ENCODE data around the gene NIP7. TPM values are rescaled to one million over a fixed set of nuclear protein-coding genes. Genes with fewer than 3 reads are reported as not detected.

NIP7 gene
- total and polyA plus RNA-seq, 2 donors (not counting 3 experiments of a cell fraction or from before 2014, with no cell fraction given), result 8.8 to 46.8 TPM

DNA sequence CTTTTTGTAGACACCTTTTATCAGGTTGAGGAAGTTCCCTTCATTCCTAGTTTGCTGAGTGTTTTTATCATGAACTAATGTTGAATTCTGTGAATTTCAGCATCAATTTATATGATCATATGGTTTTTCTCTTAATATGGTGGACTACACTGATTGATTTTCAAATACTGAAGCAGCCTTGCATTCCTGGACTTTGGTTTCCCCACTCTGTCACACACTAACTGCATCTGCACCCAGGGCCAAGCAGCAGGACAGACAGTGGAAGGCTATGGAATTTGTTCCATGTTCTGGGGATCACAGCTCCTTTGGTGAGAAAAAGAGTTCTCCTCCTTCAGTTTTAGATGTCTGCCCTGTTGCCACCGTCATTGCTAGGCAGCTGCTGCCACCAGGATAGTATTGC is 38.5 kb downstream of the NIP7 start:
- Histone ChIP-seq H3K9ac (replicated peaks; ENCODE audit: extremely low read depth, insufficient read depth, low read length) (no peak overlapping the region), H2AFZ (ENCODE audit: low read depth, low read length) (no peak overlapping the region), H3K27me3 (ENCODE audit: control insufficient read depth in 2 of 2, insufficient read depth in 2 of 2, low read length in 2 of 2) (no peaks in the 10 kb centered on the region), H3K9me3 (replicated peaks; ENCODE audit: control insufficient read depth, insufficient read depth, low read length) (no peaks in the 10 kb centered on the region), H3K27ac (ENCODE audit: insufficient read depth, low read depth, low read length) (peak overlapping the region; percentile 56), H3K4me3 (replicated peaks in 1 of 3; ENCODE audit: insufficient read depth in 1 of 3, low read depth in 1 of 3, low read length in 3 of 3) (no peak overlapping the region), H3K9me1 (replicated peaks; ENCODE audit: control insufficient read depth, extremely low read depth, insufficient read depth, low read length) (no peaks in the 10 kb centered on the region), H3K36me3 (ENCODE audit: control insufficient read depth in 2 of 2, extremely low read depth in 1 of 2, insufficient read depth in 2 of 2, low read length in 2 of 2) (peaks cover 2 to 4% of the 10 kb centered on the region in 2 experiments), H3K79me2 (ENCODE audit: control insufficient read depth, insufficient read depth, low read length) (peaks cover 10% of the 10 kb centered on the region), H4K20me1 (replicated peaks; ENCODE audit: control insufficient read depth, extremely low read depth, insufficient read depth, low read length) (peaks cover 4% of the 10 kb centered on the region), H3K4me2 (ENCODE audit: insufficient read depth, low read length) (peak overlapping the region; percentile 23), H3K4me1 (ENCODE audit: control insufficient read depth, extremely low read depth, insufficient read depth, low read length) (peaks cover 24% of the 10 kb centered on the region)
- FAIRE-seq (no peak), DNase-seq (ENCODE audit: low read depth, low spot score) (no peak)
- CTCF ChIA-PET, result interaction anchor here (0.6 to 1.6 kb wide), 7 partner anchors 13 to 298 kb away, joined by 3 to 16 read pairs (median 4); no protein-coding TSS in a partner anchor
- dilution Hi-C loops (cut with MboI; ENCODE audit: extremely low pct_ligation_motif_present, low sequenced_read_pairs) (no loop called here), intact Hi-C loops (cut with micrococcal nuclease) (no loop called here)
- BruUV-seq (replicated peaks), result no TSS peak
- POLR2A ChIA-PET, result interaction anchor here (0.6 to 0.8 kb wide), 4 partner anchors 34 to 348 kb away, joined by 4 to 12 read pairs (median 6); partner anchors contain the start of gene NQO1
- TF ChIP-seq, protein P1, sequence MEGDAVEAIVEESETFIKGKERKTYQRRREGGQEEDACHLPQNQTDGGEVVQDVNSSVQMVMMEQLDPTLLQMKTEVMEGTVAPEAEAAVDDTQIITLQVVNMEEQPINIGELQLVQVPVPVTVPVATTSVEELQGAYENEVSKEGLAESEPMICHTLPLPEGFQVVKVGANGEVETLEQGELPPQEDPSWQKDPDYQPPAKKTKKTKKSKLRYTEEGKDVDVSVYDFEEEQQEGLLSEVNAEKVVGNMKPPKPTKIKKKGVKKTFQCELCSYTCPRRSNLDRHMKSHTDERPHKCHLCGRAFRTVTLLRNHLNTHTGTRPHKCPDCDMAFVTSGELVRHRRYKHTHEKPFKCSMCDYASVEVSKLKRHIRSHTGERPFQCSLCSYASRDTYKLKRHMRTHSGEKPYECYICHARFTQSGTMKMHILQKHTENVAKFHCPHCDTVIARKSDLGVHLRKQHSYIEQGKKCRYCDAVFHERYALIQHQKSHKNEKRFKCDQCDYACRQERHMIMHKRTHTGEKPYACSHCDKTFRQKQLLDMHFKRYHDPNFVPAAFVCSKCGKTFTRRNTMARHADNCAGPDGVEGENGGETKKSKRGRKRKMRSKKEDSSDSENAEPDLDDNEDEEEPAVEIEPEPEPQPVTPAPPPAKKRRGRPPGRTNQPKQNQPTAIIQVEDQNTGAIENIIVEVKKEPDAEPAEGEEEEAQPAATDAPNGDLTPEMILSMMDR (IDR thresholded peaks at IDR 0.05; ENCODE audit: extremely low read depth in 1 of 2, insufficient read depth in 1 of 2, low read depth in 1 of 2, low read length in 2 of 2), result no peak
- TF ChIP-seq EZH2 (IDR thresholded peaks at IDR 0.05; ENCODE audit: borderline replicate concordance, low read depth, low read length, severe bottlenecking) (no peak), JUN (IDR thresholded peaks at IDR 0.05; ENCODE audit: borderline replicate concordance, insufficient read depth, insufficient read length, low read depth) (no peak)

DNA sequence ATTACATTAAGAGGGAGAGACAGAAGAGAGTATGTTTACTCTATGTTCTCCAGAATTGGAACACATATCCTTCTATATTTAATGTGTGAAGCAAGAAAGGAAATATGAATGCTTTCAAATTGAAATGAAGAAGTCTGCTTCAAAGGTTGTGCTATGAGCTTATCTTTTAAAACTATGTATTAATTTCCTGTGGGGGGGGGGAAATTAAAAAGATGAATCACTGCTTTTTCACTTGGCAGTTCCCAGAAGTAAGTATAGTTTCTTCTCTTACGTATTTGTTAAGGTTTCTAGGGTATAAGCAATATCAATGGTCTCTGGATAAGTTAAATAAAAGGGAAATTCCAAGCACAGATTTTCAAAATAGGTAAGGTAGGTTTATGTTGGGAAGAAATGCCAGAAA is 39.2 kb downstream of the NIP7 start:
- FAIRE-seq (no peak), DNase-seq (ENCODE audit: low read depth, low spot score) (peak; percentile 79)
- Histone ChIP-seq H3K4me2 (ENCODE audit: insufficient read depth, low read length) (peak overlapping the region; percentile 23), H3K4me1 (ENCODE audit: control insufficient read depth, extremely low read depth, insufficient read depth, low read length) (peaks cover 25% of the 10 kb centered on the region), H3K9ac (replicated peaks; ENCODE audit: extremely low read depth, insufficient read depth, low read length) (peak overlapping the region; percentile 33), H4K20me1 (replicated peaks; ENCODE audit: control insufficient read depth, extremely low read depth, insufficient read depth, low read length) (peaks cover 4% of the 10 kb centered on the region), H2AFZ (ENCODE audit: low read depth, low read length) (no peak overlapping the region), H3K9me1 (replicated peaks; ENCODE audit: control insufficient read depth, extremely low read depth, insufficient read depth, low read length) (no peaks in the 10 kb centered on the region), H3K9me3 (replicated peaks; ENCODE audit: control insufficient read depth, insufficient read depth, low read length) (no peaks in the 10 kb centered on the region), H3K27me3 (ENCODE audit: control insufficient read depth in 2 of 2, insufficient read depth in 2 of 2, low read length in 2 of 2) (no peaks in the 10 kb centered on the region), H3K79me2 (ENCODE audit: control insufficient read depth, insufficient read depth, low read length) (peaks cover 13% of the 10 kb centered on the region), H3K36me3 (ENCODE audit: control insufficient read depth in 2 of 2, extremely low read depth in 1 of 2, insufficient read depth in 2 of 2, low read length in 2 of 2) (peaks cover 4 to 5% of the 10 kb centered on the region in 2 experiments), H3K4me3 (replicated peaks in 1 of 3; ENCODE audit: insufficient read depth in 1 of 3, low read depth in 1 of 3, low read length in 3 of 3) (no peak overlapping the region), H3K27ac (ENCODE audit: insufficient read depth, low read depth, low read length) (peak overlapping the region; percentile 78)
- peak; percentile 73 for TF ChIP-seq FOS (IDR thresholded peaks at IDR 0.05; ENCODE audit: borderline replicate concordance, insufficient read depth, low read length)
- TF ChIP-seq MYC (IDR thresholded peaks at IDR 0.05; ENCODE audit: low read depth, low read length), result no peak
- peak; percentile 61 for TF ChIP-seq GATA2 (IDR thresholded peaks at IDR 0.05; ENCODE audit: insufficient read depth, insufficient read length, low read depth, low read length)
- no peak for TF ChIP-seq POLR2A (IDR thresholded peaks at IDR 0.05; ENCODE audit: low read depth, low read length)
- TF ChIP-seq JUN (IDR thresholded peaks at IDR 0.05; ENCODE audit: borderline replicate concordance, insufficient read depth, insufficient read length, low read depth), result peak; percentile 48
- no TSS peak for BruUV-seq (replicated peaks)
- ChIA-PET POLR2A (interaction anchor here (0.6 to 0.8 kb wide), 4 partner anchors 34 to 348 kb away, joined by 4 to 12 read pairs (median 6); partner anchors contain the start of gene NQO1), CTCF (interaction anchor here (0.6 to 1.6 kb wide), 7 partner anchors 14 to 297 kb away, joined by 3 to 16 read pairs (median 4); no protein-coding TSS in a partner anchor)
- intact Hi-C loops (cut with micrococcal nuclease) (no loop called here), dilution Hi-C loops (cut with MboI; ENCODE audit: extremely low pct_ligation_motif_present, low sequenced_read_pairs) (no loop called here)
